Panc1 (cell line): ENCODE results near the gene PSMD3.

ENCODE experiments used
- POLR2AphosphoS5 ChIP-seq: IDR thresholded peaks from 2 replicates; pipeline ENCODE4 v1.6.1; 2012; ENCODE audit warnings: mild to moderate bottlenecking, low read depth, low read length, moderate library complexity
- SIN3A ChIP-seq: IDR thresholded peaks from 2 replicates; pipeline ENCODE4 v1.6.1; 2012; ENCODE audit warnings: low read depth, mild to moderate bottlenecking, low read length, moderate library complexity, borderline replicate concordance; ENCODE audit not compliant: insufficient read depth
- TF ChIP-seq, protein P1 (sequence below): fragments of 450-650 bp; IDR thresholded peaks from 2 replicates; pipeline ENCODE4 v1.5.1; 2017; ENCODE audit warnings: mild to moderate bottlenecking
- TF ChIP-seq, protein P2 (sequence below), 2 experiments: IDR thresholded peaks; 2 replicates each; pipeline ENCODE4 v1.6.1; 2011 to 2012; ENCODE audit warnings: low read depth in 2 of 2, control low read depth in 1 of 2, low read length in 1 of 2, mild to moderate bottlenecking in 1 of 2, moderate library complexity in 1 of 2; ENCODE audit not compliant: insufficient read depth in 1 of 2

DNA sequence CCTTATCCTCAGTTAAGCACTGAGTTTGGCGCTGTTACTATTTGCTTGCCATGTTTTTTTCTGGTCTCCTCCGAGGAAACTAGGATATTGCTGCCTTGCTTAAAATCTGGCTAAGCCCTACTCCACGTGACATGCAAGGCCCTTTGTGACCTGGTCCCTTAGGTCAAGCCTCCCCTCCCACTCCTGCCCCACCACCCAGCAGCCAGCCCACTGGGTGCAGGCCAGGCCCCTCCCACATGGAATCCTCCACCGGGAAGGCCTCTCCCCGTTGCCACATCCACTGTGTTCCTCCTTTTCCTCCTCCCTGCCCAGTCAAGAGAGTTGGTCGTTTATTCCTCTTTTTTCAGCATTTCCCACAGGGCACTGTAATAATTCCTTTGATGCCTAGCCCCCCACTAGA is 16.2 kb downstream of the PSMD3 start:
- TF ChIP-seq SIN3A (no peak), POLR2AphosphoS5 (no peak; the same call in 1 of the 2 replicates)
- TF ChIP-seq, protein P1, sequence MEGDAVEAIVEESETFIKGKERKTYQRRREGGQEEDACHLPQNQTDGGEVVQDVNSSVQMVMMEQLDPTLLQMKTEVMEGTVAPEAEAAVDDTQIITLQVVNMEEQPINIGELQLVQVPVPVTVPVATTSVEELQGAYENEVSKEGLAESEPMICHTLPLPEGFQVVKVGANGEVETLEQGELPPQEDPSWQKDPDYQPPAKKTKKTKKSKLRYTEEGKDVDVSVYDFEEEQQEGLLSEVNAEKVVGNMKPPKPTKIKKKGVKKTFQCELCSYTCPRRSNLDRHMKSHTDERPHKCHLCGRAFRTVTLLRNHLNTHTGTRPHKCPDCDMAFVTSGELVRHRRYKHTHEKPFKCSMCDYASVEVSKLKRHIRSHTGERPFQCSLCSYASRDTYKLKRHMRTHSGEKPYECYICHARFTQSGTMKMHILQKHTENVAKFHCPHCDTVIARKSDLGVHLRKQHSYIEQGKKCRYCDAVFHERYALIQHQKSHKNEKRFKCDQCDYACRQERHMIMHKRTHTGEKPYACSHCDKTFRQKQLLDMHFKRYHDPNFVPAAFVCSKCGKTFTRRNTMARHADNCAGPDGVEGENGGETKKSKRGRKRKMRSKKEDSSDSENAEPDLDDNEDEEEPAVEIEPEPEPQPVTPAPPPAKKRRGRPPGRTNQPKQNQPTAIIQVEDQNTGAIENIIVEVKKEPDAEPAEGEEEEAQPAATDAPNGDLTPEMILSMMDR, result no peak
- TF ChIP-seq, protein P2, sequence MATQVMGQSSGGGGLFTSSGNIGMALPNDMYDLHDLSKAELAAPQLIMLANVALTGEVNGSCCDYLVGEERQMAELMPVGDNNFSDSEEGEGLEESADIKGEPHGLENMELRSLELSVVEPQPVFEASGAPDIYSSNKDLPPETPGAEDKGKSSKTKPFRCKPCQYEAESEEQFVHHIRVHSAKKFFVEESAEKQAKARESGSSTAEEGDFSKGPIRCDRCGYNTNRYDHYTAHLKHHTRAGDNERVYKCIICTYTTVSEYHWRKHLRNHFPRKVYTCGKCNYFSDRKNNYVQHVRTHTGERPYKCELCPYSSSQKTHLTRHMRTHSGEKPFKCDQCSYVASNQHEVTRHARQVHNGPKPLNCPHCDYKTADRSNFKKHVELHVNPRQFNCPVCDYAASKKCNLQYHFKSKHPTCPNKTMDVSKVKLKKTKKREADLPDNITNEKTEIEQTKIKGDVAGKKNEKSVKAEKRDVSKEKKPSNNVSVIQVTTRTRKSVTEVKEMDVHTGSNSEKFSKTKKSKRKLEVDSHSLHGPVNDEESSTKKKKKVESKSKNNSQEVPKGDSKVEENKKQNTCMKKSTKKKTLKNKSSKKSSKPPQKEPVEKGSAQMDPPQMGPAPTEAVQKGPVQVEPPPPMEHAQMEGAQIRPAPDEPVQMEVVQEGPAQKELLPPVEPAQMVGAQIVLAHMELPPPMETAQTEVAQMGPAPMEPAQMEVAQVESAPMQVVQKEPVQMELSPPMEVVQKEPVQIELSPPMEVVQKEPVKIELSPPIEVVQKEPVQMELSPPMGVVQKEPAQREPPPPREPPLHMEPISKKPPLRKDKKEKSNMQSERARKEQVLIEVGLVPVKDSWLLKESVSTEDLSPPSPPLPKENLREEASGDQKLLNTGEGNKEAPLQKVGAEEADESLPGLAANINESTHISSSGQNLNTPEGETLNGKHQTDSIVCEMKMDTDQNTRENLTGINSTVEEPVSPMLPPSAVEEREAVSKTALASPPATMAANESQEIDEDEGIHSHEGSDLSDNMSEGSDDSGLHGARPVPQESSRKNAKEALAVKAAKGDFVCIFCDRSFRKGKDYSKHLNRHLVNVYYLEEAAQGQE (IDR thresholded peaks at IDR 0.05; ENCODE audit: insufficient read depth in 1 of 2, low read depth in 2 of 2, low read length in 1 of 2), result no peak
